GM12874 (cell line): ENCODE results near the gene RNF123.

Experiments
- TF ChIP-seq, protein P1 (sequence below): IDR thresholded peaks from 2 replicates; pipeline ENCODE4 v1.5.1; 2011; ENCODE audit warnings: low read depth, mild to moderate bottlenecking, control low read depth, low read length, moderate library complexity; ENCODE audit not compliant: insufficient read depth

The RNF123 gene

DNA sequence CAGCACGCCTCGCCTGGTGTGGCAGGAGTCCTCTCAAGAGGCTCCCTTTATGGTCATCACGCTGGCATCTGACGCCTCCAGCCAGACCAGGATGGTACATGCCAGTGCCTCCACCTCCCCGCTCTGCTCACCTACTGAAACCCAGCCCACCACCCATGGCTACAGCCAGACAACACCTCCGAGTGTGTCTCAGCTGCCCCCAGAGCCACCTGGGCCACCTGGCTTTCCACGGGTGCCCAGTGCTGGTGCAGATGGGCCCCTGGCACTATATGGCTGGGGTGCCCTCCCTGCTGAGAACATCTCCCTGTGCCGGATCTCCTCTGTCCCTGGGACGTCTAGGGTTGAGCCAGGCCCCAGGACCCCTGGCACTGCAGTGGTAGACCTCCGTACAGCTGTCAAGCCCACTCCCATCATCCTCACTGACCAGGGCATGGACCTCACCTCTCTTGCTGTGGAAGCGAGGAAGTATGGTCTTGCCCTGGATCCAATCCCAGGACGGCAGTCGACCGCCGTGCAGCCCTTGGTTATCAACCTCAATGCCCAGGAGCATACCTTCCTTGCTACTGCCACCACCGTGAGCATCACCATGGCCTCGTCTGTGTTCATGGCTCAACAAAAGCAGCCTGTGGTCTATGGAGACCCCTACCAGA is 35.1 kb upstream of the RNF123 start:
- TF ChIP-seq, protein P1, sequence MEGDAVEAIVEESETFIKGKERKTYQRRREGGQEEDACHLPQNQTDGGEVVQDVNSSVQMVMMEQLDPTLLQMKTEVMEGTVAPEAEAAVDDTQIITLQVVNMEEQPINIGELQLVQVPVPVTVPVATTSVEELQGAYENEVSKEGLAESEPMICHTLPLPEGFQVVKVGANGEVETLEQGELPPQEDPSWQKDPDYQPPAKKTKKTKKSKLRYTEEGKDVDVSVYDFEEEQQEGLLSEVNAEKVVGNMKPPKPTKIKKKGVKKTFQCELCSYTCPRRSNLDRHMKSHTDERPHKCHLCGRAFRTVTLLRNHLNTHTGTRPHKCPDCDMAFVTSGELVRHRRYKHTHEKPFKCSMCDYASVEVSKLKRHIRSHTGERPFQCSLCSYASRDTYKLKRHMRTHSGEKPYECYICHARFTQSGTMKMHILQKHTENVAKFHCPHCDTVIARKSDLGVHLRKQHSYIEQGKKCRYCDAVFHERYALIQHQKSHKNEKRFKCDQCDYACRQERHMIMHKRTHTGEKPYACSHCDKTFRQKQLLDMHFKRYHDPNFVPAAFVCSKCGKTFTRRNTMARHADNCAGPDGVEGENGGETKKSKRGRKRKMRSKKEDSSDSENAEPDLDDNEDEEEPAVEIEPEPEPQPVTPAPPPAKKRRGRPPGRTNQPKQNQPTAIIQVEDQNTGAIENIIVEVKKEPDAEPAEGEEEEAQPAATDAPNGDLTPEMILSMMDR, result no peak

DNA sequence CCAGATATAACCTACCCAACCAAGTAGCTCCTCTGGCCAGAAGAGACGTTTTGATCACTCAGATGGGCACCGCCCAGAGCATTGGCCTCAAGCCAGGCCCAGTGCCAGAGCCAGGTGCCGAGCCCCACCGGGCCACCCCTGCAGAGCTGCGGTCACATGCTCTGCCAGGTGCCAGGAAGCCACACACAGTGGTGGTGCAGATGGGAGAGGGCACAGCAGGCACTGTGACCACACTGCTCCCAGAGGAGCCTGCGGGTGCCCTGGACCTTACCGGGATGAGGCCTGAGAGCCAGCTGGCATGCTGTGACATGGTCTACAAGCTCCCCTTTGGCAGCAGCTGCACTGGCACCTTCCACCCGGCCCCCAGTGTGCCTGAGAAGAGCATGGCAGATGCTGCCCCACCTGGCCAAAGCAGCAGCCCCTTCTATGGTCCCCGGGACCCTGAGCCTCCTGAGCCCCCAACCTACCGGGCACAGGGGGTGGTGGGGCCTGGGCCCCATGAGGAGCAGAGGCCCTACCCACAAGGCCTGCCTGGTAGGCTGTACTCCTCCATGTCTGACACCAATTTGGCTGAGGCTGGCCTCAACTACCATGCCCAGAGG is 34.3 kb upstream of the RNF123 start:
- TF ChIP-seq, protein P1, result no peak

DNA sequence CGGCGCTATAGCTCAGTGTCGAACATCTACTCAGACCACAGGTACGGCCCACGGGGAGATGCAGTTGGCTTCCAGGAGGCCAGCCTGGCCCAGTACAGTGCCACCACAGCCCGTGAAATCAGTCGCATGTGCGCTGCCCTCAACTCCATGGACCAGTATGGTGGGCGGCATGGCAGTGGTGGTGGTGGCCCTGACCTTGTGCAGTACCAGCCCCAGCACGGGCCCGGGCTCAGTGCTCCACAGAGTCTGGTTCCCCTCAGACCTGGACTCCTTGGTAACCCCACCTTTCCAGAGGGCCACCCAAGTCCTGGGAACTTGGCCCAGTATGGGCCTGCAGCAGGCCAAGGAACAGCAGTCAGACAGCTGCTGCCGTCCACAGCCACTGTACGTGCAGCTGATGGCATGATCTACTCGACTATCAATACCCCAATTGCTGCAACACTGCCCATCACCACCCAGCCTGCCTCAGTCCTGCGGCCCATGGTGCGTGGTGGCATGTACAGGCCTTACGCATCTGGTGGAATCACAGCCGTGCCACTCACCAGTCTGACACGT is 33.5 kb upstream of the RNF123 start:
- TF ChIP-seq, protein P1, result no peak

DNA sequence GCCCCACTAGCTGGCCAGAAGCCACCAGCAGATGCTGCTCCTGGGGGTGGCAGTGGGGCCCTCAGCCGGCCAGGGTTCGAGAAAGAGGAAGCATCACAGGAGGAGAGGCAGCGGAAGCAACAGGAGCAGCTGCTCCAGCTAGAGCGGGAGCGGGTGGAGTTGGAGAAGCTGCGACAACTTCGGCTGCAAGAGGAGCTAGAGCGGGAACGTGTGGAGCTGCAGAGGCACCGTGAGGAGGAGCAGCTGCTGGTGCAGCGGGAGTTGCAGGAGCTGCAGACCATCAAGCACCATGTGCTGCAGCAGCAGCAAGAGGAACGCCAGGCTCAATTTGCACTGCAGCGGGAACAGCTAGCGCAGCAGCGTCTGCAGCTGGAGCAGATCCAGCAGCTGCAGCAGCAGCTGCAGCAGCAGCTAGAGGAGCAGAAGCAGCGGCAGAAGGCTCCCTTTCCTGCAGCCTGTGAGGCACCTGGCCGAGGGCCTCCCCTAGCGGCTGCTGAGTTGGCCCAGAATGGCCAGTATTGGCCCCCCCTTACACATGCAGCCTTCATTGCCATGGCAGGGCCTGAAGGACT is 32.7 kb upstream of the RNF123 start:
- TF ChIP-seq, protein P1, result peak; percentile 24; the same call in 1 of the 2 replicates

DNA sequence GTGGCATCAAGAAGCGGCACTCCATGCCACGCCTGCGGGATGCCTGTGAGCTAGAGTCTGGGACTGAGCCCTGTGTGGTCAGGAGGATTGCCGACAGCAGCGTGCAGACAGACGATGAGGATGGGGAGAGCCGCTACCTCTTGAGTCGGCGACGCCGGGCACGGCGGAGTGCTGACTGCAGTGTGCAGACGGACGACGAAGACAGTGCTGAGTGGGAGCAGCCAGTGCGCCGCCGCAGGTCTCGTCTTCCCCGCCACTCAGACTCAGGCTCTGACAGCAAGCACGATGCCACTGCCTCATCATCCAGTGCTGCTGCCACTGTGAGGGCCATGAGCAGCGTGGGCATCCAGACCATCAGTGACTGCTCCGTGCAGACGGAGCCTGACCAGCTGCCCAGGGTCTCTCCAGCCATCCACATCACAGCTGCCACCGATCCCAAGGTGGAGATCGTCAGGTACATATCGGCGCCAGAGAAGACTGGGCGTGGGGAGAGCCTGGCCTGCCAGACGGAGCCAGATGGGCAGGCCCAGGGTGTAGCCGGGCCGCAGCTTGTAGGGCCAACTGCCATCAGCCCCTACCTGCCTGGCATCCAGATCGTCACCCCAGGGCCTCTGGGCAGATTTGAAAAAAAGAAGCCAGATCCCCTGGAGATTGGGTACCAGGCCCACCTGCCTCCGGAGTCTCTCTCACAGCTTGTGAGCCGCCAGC is 32.0 kb upstream of the RNF123 start:
- TF ChIP-seq, protein P1, result no peak

DNA sequence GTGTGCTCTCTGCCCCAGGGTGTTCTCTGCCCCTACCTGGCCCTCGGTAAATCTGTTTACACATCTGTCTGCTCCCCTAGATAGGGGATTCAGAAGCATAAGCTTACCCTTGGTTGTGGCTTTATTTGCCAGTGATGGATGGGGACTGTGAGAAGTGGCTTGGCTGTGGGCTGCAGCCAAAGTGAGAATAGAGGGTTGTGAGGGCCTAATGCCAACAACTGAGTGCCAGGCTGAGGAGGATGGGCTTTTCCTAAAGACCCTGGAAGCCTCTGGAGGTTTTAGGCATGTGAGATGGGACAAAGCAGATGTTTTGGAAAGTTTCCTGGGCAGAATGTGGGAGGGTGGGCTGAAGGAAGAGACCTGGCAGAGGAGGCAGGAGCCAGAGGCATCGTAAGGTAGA is 30.6 kb upstream of the RNF123 start:
- TF ChIP-seq, protein P1, result no peak

DNA sequence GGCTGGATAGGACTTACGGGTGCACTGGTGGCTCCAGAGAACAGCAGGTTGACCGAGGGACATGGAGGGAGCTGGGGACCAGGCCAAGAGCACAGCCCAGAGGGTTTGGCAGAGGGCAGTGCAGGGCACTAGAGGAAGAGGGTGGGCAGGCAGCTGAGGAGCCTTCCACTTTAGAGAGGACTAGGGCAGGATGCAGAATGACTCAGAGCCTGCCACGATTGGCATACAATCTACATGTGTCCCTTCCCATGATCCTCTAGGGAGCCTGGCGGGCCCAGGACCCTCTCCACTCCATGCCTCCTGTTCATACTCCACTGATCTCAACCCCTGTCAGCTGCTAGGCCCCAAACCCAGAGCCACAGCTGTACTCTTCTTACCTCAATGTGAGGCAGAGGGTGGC is 29.6 kb upstream of the RNF123 start:
- TF ChIP-seq, protein P1, result no peak
